OCI-M2 (cell line): ENCODE data around the gene THSD7B.

Experiments used
- DNase-seq: peaks from one replicate; lab custom pipeline; 2025; ENCODE audit not compliant: unreplicated experiment; lab: John Stamatoyannopoulos, UW

The THSD7B gene

GRCh38 chr2:137348301-137348700, 583.0 kb downstream of the THSD7B start:
- DNase-seq: no peak

GRCh38 chr2:137357634-137358033, 592.3 kb downstream of the THSD7B start:
- DNase-seq: no peak

GRCh38 chr2:137367361-137367760, 602.0 kb downstream of the THSD7B start:
- DNase-seq: no peak

GRCh38 chr2:137369106-137369505, 603.8 kb downstream of the THSD7B start:
- no peak for DNase-seq

GRCh38 chr2:137379186-137379585, 613.8 kb downstream of the THSD7B start:
- no peak for DNase-seq

GRCh38 chr2:137380610-137381009, 615.3 kb downstream of the THSD7B start:
- no peak for DNase-seq

GRCh38 chr2:137381731-137382130, 616.4 kb downstream of the THSD7B start:
- DNase-seq: no peak

GRCh38 chr2:137383391-137383790, 618.0 kb downstream of the THSD7B start:
- DNase-seq: no peak

- DNase-seq: no peak
Observed at GRCh38 chr2:137387044-137387443, 621.7 kb downstream of the THSD7B start.

GRCh38 chr2:137405496-137405895, 640.2 kb downstream of the THSD7B start:
- no peak for DNase-seq

- no peak for DNase-seq
Observed at GRCh38 chr2:137411585-137411984, 646.2 kb downstream of the THSD7B start.

- no peak for DNase-seq
Observed at GRCh38 chr2:137420744-137421143, 655.4 kb downstream of the THSD7B start.

GRCh38 chr2:137435162-137435561, 669.8 kb downstream of the THSD7B start:
- no peak for DNase-seq

- no peak for DNase-seq
Observed at GRCh38 chr2:137437386-137437785, 672.0 kb downstream of the THSD7B start.

- DNase-seq: no peak
Observed at GRCh38 chr2:137444970-137445369, 679.6 kb downstream of the THSD7B start.

GRCh38 chr2:137449454-137449853, 684.1 kb downstream of the THSD7B start:
- no peak for DNase-seq

- no peak for DNase-seq
Observed at GRCh38 chr2:137454886-137455285, 689.5 kb downstream of the THSD7B start.

GRCh38 chr2:137467246-137467862, 702.0 kb downstream of the THSD7B start:
- DNase-seq: no peak

GRCh38 chr2:137493261-137493660, 727.9 kb downstream of the THSD7B start:
- no peak for DNase-seq

- DNase-seq: no peak
Observed at GRCh38 chr2:137500599-137500998, 735.3 kb downstream of the THSD7B start.

- no peak for DNase-seq
Observed at GRCh38 chr2:137507237-137507636, 741.9 kb downstream of the THSD7B start.

GRCh38 chr2:137508739-137509384, 743.5 kb downstream of the THSD7B start:
- DNase-seq: no peak

- DNase-seq: no peak
Observed at GRCh38 chr2:137511526-137511925, 746.2 kb downstream of the THSD7B start.
